SU-DHL-6 (cell line): Measurements from ENCODE around the gene UFD1.

ENCODE experiments used
- H2AFZ ChIP-seq: fragments of 200-600 bp; sonication (generic); 2 replicates; pipeline ENCODE4 v1.6.1; 2014; ENCODE audit warnings: low read depth, mild to moderate bottlenecking, moderate library complexity, mixed read lengths, antibody characterized with exemption, low read length; ENCODE audit not compliant: severe bottlenecking
- H3F3A ChIP-seq: fragments of 200-600 bp; shearing (Covaris generic); 2 replicates; pipeline ENCODE4 v1.6.0; 2016; ENCODE audit warnings: antibody characterized with exemption, mild to moderate bottlenecking; ENCODE audit not compliant: insufficient read depth
- H3K27ac ChIP-seq: fragments of 200-600 bp; sonication (generic); 2 replicates; pipeline ENCODE4 v1.5.1; 2016; ENCODE audit warnings: low read depth, mild to moderate bottlenecking, low read length, moderate library complexity, mixed read lengths
- H3K27me3 ChIP-seq: fragments of 200-600 bp; sonication (generic), shearing (Covaris generic); 2 replicates; pipeline ENCODE4 v1.6.0; 2014; ENCODE audit warnings: mild to moderate bottlenecking, low read length
- H3K36me3 ChIP-seq: fragments of 200-600 bp; sonication (generic); 2 replicates; pipeline ENCODE4 v1.6.1; 2014; ENCODE audit warnings: mild to moderate bottlenecking, low read length, mixed read lengths
- H3K4me2 ChIP-seq: fragments of 300-600, 200-600 bp; shearing (Covaris generic), sonication (generic); 2 replicates; pipeline ENCODE4 v1.6.0; 2014; ENCODE audit warnings: low read length, low read depth, mild to moderate bottlenecking; ENCODE audit not compliant: poor library complexity, severe bottlenecking
- H3K4me3 ChIP-seq: fragments of 200-600 bp; sonication (generic); 2 replicates; pipeline ENCODE4 v1.5.1; 2014; ENCODE audit warnings: antibody characterized with exemption, low read length, mild to moderate bottlenecking, mixed read lengths; ENCODE audit not compliant: insufficient read depth, poor library complexity, severe bottlenecking
- H3K79me2 ChIP-seq: fragments of 200-600 bp; sonication (generic); 2 replicates; pipeline ENCODE4 v1.6.1; 2014; ENCODE audit warnings: mild to moderate bottlenecking, low read length, moderate library complexity; ENCODE audit not compliant: insufficient read depth
- H3K9ac ChIP-seq: fragments of 200-600 bp; sonication (generic); 2 replicates; pipeline ENCODE4 v1.7.0; 2014; ENCODE audit warnings: mild to moderate bottlenecking, low read length
- H3K9me2 ChIP-seq: fragments of 200-600 bp; sonication (generic); replicated peaks from 2 replicates; pipeline ENCODE4 v1.6.1; 2014; ENCODE audit warnings: low read length; ENCODE audit not compliant: insufficient read depth
- H3K9me3 ChIP-seq: fragments of 200-600 bp; sonication (generic); 2 replicates; pipeline ENCODE4 v1.6.1; 2014; ENCODE audit warnings: low read length, mixed read lengths; ENCODE audit not compliant: insufficient read depth
- H4K20me1 ChIP-seq: fragments of 200-600 bp; sonication (generic); 2 replicates; pipeline ENCODE4 v1.6.1; 2014; ENCODE audit warnings: low read depth, mild to moderate bottlenecking, antibody characterized with exemption, low read length, moderate library complexity, mixed read lengths
- EZH2phosphoT487 ChIP-seq: fragments of 200-600 bp; sonication (generic), shearing (Covaris generic); conservative IDR thresholded peaks from 2 replicates; pipeline ENCODE4 v1.6.1; 2018; ENCODE audit warnings: mild to moderate bottlenecking, antibody characterized with exemption, low read length, moderate library complexity, mixed read lengths
- TF ChIP-seq, protein P1 (sequence below): fragments of 200-600 bp; sonication (generic); IDR thresholded peaks from one replicate; pipeline ENCODE4 v1.5.1; 2017; ENCODE audit warnings: antibody characterized with exemption, mild to moderate bottlenecking, low read length, moderate library complexity; ENCODE audit not compliant: insufficient read depth, poor library complexity, severe bottlenecking

UFD1 gene

DNA sequence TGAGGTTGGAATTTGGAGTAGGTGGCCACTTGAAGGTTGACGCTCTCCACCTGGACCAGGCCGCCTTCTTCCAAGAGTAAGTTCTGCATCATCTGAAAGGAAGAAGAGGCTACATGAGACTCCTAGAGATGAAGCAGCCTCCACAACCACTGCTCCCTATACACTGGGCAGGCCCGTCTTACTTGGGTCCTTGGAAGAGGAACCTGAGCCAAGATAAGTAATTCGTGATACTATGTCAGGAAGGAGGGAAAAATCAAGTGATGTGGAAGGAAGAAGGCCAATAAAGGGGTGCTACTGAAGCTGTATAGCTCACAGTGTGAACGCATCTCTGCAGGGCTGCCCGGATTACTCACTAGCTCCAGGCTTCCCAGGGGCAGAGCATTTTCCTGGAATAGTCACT lies 11.1 kb downstream of the UFD1 start:
- no peaks in the 10 kb centered on the region for H3K9me2 ChIP-seq
- H3K36me3 ChIP-seq: no peaks in the 10 kb centered on the region; the same call in 1 of the 2 replicates
- H3K9ac ChIP-seq: no peak overlapping the region
- H3K27ac ChIP-seq: no peak overlapping the region
- no peak for TF ChIP-seq EZH2phosphoT487
- TF ChIP-seq, protein P1, sequence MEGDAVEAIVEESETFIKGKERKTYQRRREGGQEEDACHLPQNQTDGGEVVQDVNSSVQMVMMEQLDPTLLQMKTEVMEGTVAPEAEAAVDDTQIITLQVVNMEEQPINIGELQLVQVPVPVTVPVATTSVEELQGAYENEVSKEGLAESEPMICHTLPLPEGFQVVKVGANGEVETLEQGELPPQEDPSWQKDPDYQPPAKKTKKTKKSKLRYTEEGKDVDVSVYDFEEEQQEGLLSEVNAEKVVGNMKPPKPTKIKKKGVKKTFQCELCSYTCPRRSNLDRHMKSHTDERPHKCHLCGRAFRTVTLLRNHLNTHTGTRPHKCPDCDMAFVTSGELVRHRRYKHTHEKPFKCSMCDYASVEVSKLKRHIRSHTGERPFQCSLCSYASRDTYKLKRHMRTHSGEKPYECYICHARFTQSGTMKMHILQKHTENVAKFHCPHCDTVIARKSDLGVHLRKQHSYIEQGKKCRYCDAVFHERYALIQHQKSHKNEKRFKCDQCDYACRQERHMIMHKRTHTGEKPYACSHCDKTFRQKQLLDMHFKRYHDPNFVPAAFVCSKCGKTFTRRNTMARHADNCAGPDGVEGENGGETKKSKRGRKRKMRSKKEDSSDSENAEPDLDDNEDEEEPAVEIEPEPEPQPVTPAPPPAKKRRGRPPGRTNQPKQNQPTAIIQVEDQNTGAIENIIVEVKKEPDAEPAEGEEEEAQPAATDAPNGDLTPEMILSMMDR: no peak
- H3K4me3 ChIP-seq: no peak overlapping the region
- no peaks in the 10 kb centered on the region for H3F3A ChIP-seq
- H3K79me2 ChIP-seq: no peaks in the 10 kb centered on the region
- no peaks in the 10 kb centered on the region for H4K20me1 ChIP-seq
- H2AFZ ChIP-seq: no peak overlapping the region
- no peaks in the 10 kb centered on the region for H3K9me3 ChIP-seq
- no peak overlapping the region for H3K4me2 ChIP-seq
- H3K27me3 ChIP-seq: no peaks in the 10 kb centered on the region

DNA sequence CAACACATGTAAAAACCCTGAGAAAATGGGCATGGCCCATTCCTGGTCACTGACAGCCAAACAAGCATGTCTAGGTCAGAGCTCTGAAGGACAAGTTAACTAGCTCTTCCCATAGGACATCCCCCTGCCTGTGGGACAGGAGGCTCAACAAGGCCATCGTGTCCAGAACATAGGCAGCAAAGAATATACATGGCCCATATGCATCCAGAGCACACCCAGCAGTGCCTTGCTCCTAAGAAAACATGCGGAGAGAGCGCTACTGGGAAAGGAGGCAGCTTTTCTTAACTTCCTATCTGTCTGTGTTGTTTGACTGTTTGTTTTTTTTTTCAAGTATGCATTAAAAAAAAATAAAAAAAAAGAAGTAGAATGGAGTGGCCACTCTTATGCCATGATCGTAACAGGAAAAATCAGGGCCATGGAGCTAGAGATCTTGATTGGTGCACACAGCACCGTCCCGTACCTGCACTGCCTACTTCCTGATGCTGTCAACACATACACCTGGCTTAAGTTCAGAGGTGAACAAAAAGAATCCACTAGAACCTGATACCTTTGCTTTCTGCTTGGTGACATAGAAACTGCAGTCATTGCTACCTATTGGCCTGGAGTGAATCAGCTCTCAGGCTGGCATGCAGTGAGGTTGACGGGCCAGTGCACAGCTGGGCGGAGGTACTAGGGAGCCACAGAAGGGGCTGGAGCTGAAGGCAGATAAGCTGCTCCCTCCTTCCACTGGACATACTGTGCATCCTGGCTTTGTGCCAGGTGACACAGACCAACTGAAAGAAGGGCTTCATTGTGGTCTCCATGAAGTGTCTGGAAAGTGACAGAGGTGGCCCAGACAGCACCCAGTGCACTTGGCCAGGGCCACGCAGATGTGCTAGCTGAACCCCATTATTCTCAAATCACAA lies 11.9 kb downstream of the UFD1 start:
- no peak overlapping the region for H2AFZ ChIP-seq
- H3K9ac ChIP-seq: no peak overlapping the region
- TF ChIP-seq, protein P1: no peak
- TF ChIP-seq EZH2phosphoT487: no peak
- no peak overlapping the region for H3K27ac ChIP-seq
- no peak overlapping the region for H3K4me3 ChIP-seq
- H3K9me3 ChIP-seq: no peaks in the 10 kb centered on the region
- no peaks in the 10 kb centered on the region for H3K27me3 ChIP-seq
- no peaks in the 10 kb centered on the region for H3K9me2 ChIP-seq
- H3K4me2 ChIP-seq: no peak overlapping the region
- no peaks in the 10 kb centered on the region; the same call in 1 of the 2 replicates for H3K36me3 ChIP-seq
- H3K79me2 ChIP-seq: no peaks in the 10 kb centered on the region
- no peaks in the 10 kb centered on the region for H3F3A ChIP-seq
- no peaks in the 10 kb centered on the region for H4K20me1 ChIP-seq

DNA sequence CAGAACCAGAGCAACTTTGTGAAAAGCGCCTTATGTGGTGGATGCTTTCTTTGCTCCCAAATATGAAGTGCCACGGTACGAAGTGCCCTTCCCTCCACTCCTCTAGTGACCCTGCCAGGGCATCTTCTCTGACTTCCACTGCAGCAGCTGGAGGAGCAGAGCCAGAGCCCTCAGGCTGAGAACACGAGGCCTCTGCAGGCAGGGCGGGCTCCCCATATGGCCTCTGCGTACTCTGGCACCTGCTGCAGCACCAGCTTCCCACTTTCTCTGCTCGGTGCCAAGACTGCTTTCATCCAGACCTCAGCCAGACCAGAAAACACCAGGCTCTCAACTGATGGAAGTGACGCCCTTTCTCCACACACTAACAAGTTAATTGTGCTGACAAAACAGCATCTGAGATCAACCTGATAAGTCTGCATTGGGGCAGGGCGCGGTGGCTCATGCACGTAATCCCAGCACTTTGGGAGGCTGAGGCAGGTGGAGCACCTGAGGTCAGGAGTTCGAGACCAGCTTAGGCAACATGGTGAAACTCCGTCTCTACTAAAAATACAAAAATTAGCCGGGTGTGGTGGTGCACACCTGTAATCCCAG lies 12.8 kb downstream of the UFD1 start:
- Histone ChIP-seq H3F3A (no peaks in the 10 kb centered on the region), H3K4me2 (no peak overlapping the region), H4K20me1 (no peaks in the 10 kb centered on the region), H3K27ac (no peak overlapping the region), H3K79me2 (no peaks in the 10 kb centered on the region), H3K9me3 (no peaks in the 10 kb centered on the region), H3K36me3 (peaks cover 3% of the 10 kb centered on the region; the same call in 1 of the 2 replicates), H2AFZ (no peak overlapping the region), H3K4me3 (no peak overlapping the region), H3K27me3 (no peaks in the 10 kb centered on the region), H3K9ac (no peak overlapping the region), H3K9me2 (no peaks in the 10 kb centered on the region)
- TF ChIP-seq, protein P1: no peak
- no peak for TF ChIP-seq EZH2phosphoT487
